RWPE2 (cell line): ENCODE data around the gene PRKAG2.

Experiments used
- ATAC-seq: fragments of 200-7000 bp; cut with Tn5 transposase; 3 replicates; pipeline ENCODE4 v1.9.1; 2021; ENCODE audit warnings: low read depth
- DNase-seq: peaks from one replicate; pipeline ENCODE4 v3.0.0-alpha.2; 2020; ENCODE audit warnings: low spot score
- H3K27ac ChIP-seq: fragments of 450-650 bp; 2 replicates; pipeline ENCODE4 v1.5.1; 2017; ENCODE audit warnings: mild to moderate bottlenecking; ENCODE audit not compliant: poor library complexity, severe bottlenecking
- H3K27me3 ChIP-seq: fragments of 250-450 bp; sonication (Bioruptor Pico); 2 replicates; pipeline ENCODE4 v1.5.1; 2021; ENCODE audit warnings: mild to moderate bottlenecking, moderate library complexity; ENCODE audit not compliant: insufficient read depth, poor library complexity, severe bottlenecking
- H3K36me3 ChIP-seq: fragments of 250-450 bp; sonication (Bioruptor Pico); 2 replicates; pipeline ENCODE4 v1.5.1; 2020; ENCODE audit warnings: low read depth, mild to moderate bottlenecking, moderate library complexity
- H3K4me1 ChIP-seq: fragments of 250-450 bp; sonication (Bioruptor Pico); 2 replicates; pipeline ENCODE4 v1.5.1; 2021; ENCODE audit warnings: mild to moderate bottlenecking, moderate library complexity; ENCODE audit not compliant: insufficient read depth, poor library complexity, severe bottlenecking
- H3K4me3 ChIP-seq: fragments of 250-450 bp; sonication (Bioruptor Pico); 2 replicates; pipeline ENCODE4 v1.5.1; 2021; ENCODE audit warnings: mild to moderate bottlenecking, moderate library complexity; ENCODE audit not compliant: severe bottlenecking
- H3K9me3 ChIP-seq: fragments of 250-450 bp; sonication (Bioruptor Pico); 2 replicates; pipeline ENCODE4 v1.5.1; 2021; ENCODE audit warnings: mild to moderate bottlenecking, moderate library complexity; ENCODE audit not compliant: severe bottlenecking
- TF ChIP-seq, protein P1 (sequence below): fragments of 450-650 bp; IDR thresholded peaks from one replicate; pipeline ENCODE4 v1.5.1; 2017; ENCODE audit warnings: mild to moderate bottlenecking, moderate library complexity; ENCODE audit not compliant: poor library complexity, severe bottlenecking

Gene PRKAG2

DNA sequence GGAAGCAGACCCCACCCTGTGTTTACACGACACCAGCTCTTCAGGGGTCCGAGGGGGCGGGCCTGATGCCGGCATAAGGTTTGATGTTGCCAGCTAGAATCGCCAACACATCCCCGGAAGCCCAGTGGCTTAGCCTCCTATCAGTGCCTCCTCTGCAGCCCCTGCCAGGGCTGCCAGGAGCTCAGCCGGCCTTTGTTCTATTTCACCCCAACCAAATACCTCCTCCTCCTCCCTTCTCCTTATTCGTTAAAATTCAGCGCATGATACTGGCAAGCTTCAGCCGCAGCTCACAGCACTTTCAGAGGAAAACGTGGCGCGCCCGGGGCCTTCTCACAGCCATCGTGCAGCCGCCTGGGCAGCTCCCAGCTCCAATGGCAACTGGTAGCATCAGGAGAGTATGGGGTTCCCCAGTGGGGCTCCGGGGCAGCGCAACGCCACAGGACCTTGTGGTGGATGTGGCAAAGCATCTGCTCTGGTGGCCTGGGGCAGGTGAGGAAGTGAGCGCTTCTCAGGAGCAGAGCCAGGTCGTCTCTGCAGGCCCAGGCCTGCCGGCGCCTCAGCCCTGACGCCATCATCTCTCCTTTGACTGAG is 180.9 kb downstream of the PRKAG2 start:
- H3K36me3 ChIP-seq = no peaks in the 10 kb centered on the region
- peak overlapping the region; percentile 77 for H3K27ac ChIP-seq
- H3K4me3 ChIP-seq = no peak overlapping the region
- ATAC-seq (peak; percentile 63), DNase-seq (no peak)
- peaks cover 25% of the 10 kb centered on the region for H3K4me1 ChIP-seq
- no peaks in the 10 kb centered on the region for H3K27me3 ChIP-seq
- H3K9me3 ChIP-seq = no peaks in the 10 kb centered on the region
- TF ChIP-seq, protein P1, sequence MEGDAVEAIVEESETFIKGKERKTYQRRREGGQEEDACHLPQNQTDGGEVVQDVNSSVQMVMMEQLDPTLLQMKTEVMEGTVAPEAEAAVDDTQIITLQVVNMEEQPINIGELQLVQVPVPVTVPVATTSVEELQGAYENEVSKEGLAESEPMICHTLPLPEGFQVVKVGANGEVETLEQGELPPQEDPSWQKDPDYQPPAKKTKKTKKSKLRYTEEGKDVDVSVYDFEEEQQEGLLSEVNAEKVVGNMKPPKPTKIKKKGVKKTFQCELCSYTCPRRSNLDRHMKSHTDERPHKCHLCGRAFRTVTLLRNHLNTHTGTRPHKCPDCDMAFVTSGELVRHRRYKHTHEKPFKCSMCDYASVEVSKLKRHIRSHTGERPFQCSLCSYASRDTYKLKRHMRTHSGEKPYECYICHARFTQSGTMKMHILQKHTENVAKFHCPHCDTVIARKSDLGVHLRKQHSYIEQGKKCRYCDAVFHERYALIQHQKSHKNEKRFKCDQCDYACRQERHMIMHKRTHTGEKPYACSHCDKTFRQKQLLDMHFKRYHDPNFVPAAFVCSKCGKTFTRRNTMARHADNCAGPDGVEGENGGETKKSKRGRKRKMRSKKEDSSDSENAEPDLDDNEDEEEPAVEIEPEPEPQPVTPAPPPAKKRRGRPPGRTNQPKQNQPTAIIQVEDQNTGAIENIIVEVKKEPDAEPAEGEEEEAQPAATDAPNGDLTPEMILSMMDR = no peak

DNA sequence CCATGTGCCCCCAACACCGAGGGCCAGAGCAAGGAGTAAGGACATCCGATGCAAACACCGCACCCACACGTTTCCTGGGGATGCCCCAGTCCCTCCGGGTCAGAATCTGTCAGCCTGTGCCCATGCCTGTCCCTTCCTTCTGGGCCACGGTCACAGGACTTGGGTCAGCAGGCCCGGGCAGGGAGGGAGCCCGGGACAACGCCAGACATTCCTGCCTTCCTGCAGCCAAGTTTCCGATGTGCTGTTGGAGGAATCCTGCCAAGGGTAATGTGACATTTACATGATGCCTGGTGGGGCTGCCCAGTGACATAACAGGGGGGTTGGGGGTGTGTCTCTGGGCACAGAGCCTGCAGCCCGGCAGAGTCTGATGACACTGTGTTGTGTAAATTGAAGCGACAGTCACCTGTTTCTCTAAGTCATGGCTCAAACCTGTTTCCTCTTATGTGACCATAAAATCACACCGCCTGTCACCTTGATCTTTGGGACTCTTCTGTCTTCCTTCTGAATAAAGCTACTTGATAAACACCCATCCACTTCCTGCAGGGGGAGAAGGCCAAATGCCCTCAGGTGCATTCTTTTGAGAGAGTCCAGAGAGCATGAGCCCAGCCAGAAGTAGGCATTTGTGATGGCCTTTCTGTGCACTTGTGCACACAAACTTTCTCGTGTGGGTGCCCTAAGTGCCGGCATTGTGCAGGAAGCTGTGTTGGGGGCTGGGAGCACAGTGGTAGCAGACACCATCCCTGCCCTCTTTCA is 181.9 kb downstream of the PRKAG2 start:
- no peaks in the 10 kb centered on the region for H3K27me3 ChIP-seq
- H3K9me3 ChIP-seq = no peaks in the 10 kb centered on the region
- H3K36me3 ChIP-seq = no peaks in the 10 kb centered on the region
- no peak overlapping the region for H3K4me3 ChIP-seq
- H3K27ac ChIP-seq = peak overlapping the region; percentile 77
- ATAC-seq (no peak), DNase-seq (no peak)
- peaks cover 25% of the 10 kb centered on the region for H3K4me1 ChIP-seq
- TF ChIP-seq, protein P1 = no peak

DNA sequence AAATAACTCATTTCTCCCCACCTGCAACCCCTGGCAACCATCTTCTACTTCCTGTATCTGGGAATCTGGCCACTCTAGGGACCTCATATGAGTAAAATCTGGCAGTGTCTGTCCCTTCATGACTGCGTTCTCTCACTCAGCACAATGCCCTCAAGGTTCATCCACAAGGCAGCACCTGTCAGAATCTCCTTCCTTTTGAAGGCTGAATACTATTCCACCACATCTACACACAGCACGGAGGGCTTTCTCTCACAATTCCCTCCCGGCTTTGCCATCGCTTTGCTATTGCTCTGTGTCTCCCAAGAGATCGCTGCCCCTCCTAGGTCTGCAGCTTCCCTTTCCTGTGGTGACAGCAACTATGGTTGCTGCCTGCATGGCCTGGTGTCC is 182.5 kb downstream of the PRKAG2 start:
- ATAC-seq (no peak), DNase-seq (no peak)
- no peaks in the 10 kb centered on the region for H3K36me3 ChIP-seq
- no peaks in the 10 kb centered on the region for H3K9me3 ChIP-seq
- TF ChIP-seq, protein P1 = no peak
- peak overlapping the region; percentile 77 for H3K27ac ChIP-seq
- no peak overlapping the region for H3K4me3 ChIP-seq
- H3K4me1 ChIP-seq = peaks cover 25% of the 10 kb centered on the region
- H3K27me3 ChIP-seq = no peaks in the 10 kb centered on the region

DNA sequence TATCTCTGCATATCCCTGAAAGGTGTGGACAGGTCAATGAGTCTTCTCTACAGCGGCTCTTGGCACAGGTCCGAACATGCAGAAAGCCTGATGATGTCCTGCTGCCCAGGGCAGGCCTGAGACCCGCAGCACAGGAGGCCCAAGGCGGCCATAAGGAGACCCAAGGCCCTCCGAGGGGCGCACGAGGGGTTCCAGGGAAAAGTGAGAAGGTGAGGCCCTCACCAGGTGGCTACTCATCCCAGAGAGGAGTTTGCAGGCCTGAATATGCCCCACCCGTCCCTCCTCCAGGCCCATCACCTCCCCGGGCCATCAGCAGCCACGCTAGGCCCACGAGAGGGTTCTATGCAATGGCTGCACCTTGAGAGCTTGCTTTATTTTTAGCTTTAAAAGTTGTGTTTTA is 183.8 kb downstream of the PRKAG2 start:
- no peaks in the 10 kb centered on the region for H3K27me3 ChIP-seq

More for the DNA sequence above, 183.8 kb downstream of the PRKAG2 start:
- H3K4me3 ChIP-seq = no peak overlapping the region
- H3K36me3 ChIP-seq = no peaks in the 10 kb centered on the region
- H3K9me3 ChIP-seq = no peaks in the 10 kb centered on the region
- ATAC-seq = no peak
- no peak overlapping the region for H3K27ac ChIP-seq
- TF ChIP-seq, protein P1 = no peak
- no peak for DNase-seq
- peaks cover 35% of the 10 kb centered on the region for H3K4me1 ChIP-seq
